GM19468 (cell line): Measurements from ENCODE around the gene KDSR.
A peak's percentile ranks its signal among the peaks of the same experiment; 100 is the strongest.

Source experiments
- ATAC-seq: cut with Tn5 transposase; IDR thresholded peaks from one replicate; pipeline ENCODE4 v1.9.1; 2021; ENCODE audit warnings: mild to moderate bottlenecking, moderate library complexity, moderate number of reproducible peaks; ENCODE audit not compliant: unreplicated experiment; ENCODE audit errors: extremely low read depth

The KDSR gene

DNA sequence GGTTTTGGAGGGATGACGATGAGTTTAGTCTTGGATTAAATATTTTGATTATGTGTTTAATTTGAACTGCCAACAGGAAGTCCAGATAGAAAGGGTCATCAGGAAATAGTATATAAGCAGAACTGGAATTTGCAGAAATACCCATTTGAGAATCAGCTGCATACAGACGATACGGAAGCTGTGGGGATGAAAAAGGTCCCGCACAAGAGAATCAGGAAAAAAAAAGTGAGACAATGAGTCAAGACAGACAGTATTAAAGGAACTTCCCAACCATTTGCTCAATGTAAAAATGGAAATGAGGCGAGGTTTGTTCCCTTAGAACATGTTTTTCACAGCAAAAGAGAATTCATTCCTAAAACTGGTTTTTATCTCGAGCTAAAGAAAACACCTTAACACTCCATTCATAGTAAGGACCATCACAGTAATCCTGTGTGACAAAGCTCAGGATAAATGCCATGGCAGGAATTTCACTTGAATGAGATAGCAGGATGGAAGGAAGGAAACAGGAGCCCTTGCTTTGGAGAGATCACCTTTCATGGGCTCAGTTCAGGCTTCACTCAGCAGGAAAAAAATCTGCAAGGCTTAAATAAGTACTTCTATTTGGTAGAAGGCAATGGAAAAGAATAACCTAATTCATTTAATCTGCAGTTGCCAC lies 76.7 kb downstream of the KDSR start:
- ATAC-seq, result no peak

DNA sequence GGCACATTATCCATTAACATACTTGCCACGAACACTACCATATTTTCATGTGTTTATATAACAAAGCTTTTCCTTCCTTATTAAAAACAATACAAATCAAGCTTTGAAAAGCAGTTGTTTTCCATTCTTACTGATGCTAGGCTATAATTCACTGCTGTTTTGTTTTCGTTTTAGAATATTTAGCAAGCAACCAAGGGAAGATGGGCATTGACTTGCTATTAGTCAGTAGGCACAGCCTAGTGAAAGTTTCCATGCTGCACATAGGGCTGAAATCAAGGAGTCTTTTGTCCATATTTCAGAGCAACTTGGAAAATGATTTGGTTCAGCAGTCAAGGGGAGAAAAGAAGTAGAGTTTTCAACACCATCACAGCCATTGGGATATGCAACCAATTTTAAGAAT lies 78.7 kb downstream of the KDSR start:
- ATAC-seq, result no peak

DNA sequence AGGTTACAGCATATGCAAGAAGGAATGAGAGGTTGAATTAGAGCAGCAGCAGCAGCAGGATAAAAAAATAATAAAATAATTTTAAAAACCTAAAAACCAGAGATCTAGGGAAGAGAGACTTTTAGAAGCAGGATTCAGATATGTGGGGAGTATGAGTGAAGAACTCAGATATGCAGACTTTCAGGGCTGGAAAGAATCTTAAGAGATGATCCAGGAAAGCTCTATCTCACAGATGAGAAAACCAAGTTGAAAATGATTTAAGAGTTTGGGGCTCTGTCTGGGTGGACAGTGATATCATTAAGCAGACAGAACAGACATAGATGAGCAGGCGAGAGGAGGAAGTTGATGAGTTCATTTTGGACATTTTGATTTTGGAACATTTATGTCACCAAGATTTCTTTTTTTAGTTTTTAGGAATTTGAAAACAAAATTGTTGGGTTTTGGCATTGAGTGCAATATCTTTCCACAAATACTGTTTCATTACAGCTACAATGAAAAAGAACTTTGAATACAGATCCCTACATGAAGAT lies 79.2 kb downstream of the KDSR start:
- ATAC-seq, result no peak

DNA sequence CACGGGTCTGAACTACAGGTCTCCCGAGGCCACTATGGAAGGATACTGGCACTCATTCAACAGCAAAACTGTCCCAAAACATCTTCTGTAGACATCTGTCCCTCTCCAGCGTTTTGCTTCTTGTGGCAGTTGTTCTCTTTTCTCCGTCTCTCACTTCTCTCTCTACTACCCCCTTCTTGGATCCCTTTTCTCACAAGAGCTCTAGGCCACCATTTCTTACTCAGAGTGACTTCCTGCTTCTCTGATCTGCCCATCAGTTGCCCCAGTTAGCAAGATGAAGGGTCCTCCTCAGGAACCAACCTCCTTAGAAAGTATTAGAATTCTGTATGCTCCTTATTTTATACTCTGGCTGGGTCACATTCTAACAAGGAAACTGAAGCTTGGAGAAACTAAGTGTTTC lies 80.1 kb downstream of the KDSR start:
- ATAC-seq, result no peak

DNA sequence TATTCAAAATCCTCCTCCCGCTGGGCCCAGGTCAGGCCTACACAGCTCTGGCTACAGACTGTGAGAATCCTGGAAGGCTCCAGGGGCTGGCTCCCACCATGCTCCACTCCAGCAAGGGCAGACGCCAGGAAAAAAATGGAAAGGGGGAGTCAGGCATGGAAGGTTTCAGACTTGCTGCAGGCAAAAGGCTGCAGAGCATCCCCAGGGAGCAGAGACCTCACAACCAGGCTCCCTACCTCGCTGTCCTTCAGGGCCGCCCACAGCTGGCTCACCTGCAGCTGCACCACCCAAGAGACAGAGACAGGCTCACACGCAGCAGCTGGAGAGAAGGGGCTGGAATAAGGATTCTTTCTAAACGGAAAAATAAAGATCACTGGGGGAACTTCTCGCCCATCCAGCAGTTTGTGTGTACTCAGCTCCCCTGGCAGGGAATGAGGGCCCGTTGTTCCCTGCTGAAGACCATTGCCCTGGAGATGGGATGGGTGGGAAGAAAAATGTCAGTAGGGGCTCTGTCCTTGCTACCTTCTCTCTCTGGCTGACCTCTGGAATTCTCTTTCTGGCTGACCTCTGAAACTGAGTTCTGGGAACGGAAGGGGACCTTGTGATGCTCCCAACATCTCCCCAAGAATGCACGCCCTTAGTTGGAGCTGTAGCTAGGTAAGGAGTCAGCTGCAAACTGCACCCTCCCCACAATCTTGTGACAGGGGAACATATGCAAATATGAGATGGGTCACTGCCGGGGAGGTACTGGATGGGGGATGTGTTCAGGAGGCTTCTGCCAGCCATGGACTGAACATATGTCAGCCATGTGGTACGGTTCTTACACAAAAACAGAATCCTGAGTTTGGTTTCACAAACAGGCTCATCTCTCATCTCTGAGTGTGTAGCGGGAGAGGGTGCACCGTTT lies 81.9 kb downstream of the KDSR start:
- ATAC-seq, result peak; percentile 87

DNA sequence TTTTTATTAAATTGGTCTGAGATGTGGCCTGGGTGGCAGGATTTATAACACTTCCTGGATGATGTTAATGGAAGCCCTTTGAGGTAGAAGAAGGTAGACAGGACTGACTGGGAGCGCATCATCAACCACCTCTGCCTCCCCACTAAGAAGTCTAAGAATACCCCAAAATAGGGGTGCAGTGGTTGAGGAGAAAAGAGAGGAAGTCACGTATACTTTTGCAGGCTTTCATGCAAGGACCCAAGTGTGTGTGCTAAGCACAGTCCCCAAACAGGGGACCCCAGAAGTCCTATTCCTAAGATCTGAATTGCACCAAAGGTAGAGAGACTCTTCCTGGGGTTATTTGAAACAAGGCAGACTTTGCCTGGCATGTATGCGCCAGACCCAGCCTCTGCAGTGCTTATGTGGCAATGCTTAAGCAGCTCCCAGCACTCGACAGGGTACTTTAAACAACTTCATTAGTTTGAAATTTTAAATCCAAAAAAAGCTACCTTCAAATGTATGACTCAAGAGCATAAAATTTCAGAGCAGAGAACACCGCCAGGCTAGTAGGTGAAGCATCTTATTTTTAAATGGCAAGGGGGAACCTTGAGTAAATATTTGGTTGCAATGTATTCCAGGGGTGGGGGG lies 82.7 kb downstream of the KDSR start:
- ATAC-seq, result no peak

DNA sequence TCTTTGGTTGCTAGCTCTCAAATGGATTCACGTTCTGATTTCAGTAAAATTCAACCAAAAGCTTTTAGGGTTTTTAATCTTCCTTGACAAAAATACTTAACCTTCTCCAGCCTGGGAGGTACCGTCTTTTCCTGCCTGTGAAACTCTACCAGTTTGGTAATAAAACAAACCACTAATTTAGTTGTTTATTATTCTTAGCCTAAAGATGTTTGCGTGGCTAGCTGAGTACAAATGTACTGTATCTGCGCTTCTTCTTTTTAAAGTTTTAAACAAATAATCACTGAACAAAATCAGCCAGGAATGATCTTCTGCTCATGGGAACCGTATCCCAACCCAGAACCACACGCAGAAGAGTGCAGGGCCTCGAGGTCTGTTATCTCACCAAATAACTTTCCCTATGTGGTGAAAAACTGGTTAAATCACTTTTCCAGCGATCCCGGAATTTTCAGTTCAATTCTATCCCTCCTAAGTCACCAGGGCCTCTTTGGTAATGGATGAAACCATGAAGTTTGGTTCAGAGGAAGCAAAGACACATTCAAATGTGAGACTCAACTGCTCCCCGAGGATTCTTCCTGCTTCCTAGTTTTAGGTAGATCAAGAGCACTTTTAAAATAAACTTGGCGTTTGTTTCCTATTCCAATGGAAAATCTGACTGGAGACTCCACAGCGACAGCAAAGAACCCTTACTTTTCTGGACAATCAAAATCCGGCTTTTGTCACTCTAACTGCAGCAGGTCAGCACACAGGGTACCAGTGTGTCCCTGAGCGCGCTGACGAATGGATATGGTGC lies 83.5 kb downstream of the KDSR start:
- no peak for ATAC-seq

DNA sequence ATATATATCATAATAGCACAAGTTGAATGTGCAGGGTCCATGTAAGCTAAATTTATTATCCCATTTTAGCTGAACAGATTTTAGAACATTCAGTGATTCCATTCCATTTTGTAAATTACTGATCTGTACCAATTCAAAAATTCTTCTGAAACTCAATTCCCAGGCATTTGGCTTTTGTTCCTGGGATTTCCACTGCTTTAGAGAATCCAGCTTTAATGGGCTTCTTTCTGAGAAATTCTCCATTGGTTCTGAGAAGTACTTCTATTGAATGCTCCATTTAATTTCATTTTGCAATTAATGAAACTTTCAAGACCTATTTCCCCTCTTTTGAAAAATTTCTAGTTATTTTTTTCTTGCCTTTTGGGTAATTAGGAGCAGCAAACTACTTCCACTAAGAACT lies 84.2 kb downstream of the KDSR start:
- no peak for ATAC-seq
